HepG2 (cell line): ENCODE measurements around the gene TMED5. TPM values are rescaled to one million over a fixed set of nuclear protein-coding genes. Genes with fewer than 3 reads are reported as not detected.

ENCODE experiments used
- ATAC-seq: fragments of 200-7000 bp; cut with Tn5 transposase; 3 replicates; pipeline ENCODE4 v1.9.1; 2020; ENCODE audit warnings: mild to moderate bottlenecking, moderate library complexity
- BruUV-seq: library from RNA; stranded (reverse); fragments of 400-500 nt; replicated peaks from 2 replicates; lab custom pipeline; 2021; lab: Mats Ljungman, UMichigan
- CTCF ChIA-PET: fragments of 300-600 bp; formaldehyde crosslinking; extraction: SDS; loops from one replicate; lab custom pipeline; 2021; ENCODE audit warnings: low total read pairs, inconsistent platforms, low intra/inter-chr PET ratio; lab: Yijun Ruan, JAX
- POLR2A ChIA-PET: fragments of 350-600 bp; sonication (Branson Sonifier 250); formaldehyde crosslinking; loops from one replicate; lab custom pipeline; 2020; ENCODE audit warnings: antibody characterized with exemption, inconsistent platforms; lab: Yijun Ruan, JAX
- DNase-seq: peaks from one replicate; pipeline ENCODE4 v3.0.0-alpha.2; 2015; ENCODE audit warnings: low spot score
- FAIRE-seq: peaks from 3 replicates; lab custom pipeline; 2011; peaks lifted over from hg19 to GRCh38; lab: Jason Lieb, UNC
- H2AFZ ChIP-seq: one replicate; pipeline ENCODE4 v1.6.1; 2011; ENCODE audit warnings: low read length, inconsistent platforms
- H3K27ac ChIP-seq: fragments of 300-600 bp; 3 replicates; pipeline ENCODE4 v1.8.0; 2011; ENCODE audit warnings: mixed run types, mild to moderate bottlenecking, mixed read lengths, low read length, inconsistent platforms; ENCODE audit not compliant: insufficient read depth; ENCODE audit errors: extremely low read length
- H3K27me3 ChIP-seq, 2 experiments: fragments of 200-600 bp in 1 of 2; 2 replicates in 1 of 2; 3 replicates in 1 of 2; pipeline versions ENCODE4 v1.6.0 to v1.8.0; 2011; ENCODE audit warnings: low read length in 2 of 2, mild to moderate bottlenecking in 2 of 2, moderate library complexity in 2 of 2, inconsistent platforms in 1 of 2; ENCODE audit not compliant: insufficient read depth in 2 of 2, control insufficient read depth in 1 of 2
- H3K36me3 ChIP-seq, 2 experiments: fragments of 200-600 bp in 1 of 2; replicated peaks in 1 of 2; 2 replicates in 1 of 2; 3 replicates in 1 of 2; pipeline versions ENCODE4 v1.5.1 to v1.8.0; 2011; ENCODE audit warnings: low read length in 2 of 2, inconsistent platforms in 1 of 2; ENCODE audit not compliant: insufficient read depth in 2 of 2, control insufficient read depth in 1 of 2
- H3K4me1 ChIP-seq: 2 replicates; pipeline ENCODE4 v1.5.1; 2012; ENCODE audit warnings: low read length, inconsistent platforms; ENCODE audit not compliant: insufficient read depth
- H3K4me2 ChIP-seq: 2 replicates; pipeline ENCODE4 v1.6.0; 2011; ENCODE audit warnings: low read depth, low read length, inconsistent platforms
- H3K4me3 ChIP-seq, 3 experiments: fragments of 200-600 bp in 1 of 3; sonication (generic), shearing (Covaris generic) in 1 of 3; replicated peaks in 1 of 3; 2 replicates each; pipeline ENCODE4 v1.5.1; 2011 to 2016; ENCODE audit warnings: low read length in 3 of 3, inconsistent platforms in 2 of 3, low read depth in 2 of 3, mild to moderate bottlenecking in 2 of 3, control low read depth in 1 of 3, mixed read lengths in 1 of 3; ENCODE audit not compliant: insufficient read depth in 1 of 3
- H3K79me2 ChIP-seq: one replicate; pipeline ENCODE4 v1.6.1; 2011; ENCODE audit warnings: low read length, inconsistent platforms; ENCODE audit not compliant: insufficient read depth
- H3K9ac ChIP-seq: 2 replicates; pipeline ENCODE4 v1.6.0; 2011; ENCODE audit warnings: mild to moderate bottlenecking, low read depth, low read length, inconsistent platforms; ENCODE audit not compliant: insufficient read depth
- H3K9me3 ChIP-seq: 2 replicates; pipeline ENCODE4 v1.5.1; 2012; ENCODE audit warnings: mild to moderate bottlenecking, low read length
- H4K20me1 ChIP-seq: 2 replicates; pipeline ENCODE4 v1.6.0; 2011; ENCODE audit warnings: inconsistent platforms, mild to moderate bottlenecking, low read length, moderate library complexity; ENCODE audit not compliant: insufficient read depth
- BRD4 ChIP-seq: sonication (generic); formaldehyde crosslinking; IDR thresholded peaks from 2 replicates; pipeline ENCODE4 v1.4.0; 2020; ENCODE audit warnings: missing genetic modification reagents
- CEBPB ChIP-seq: IDR thresholded peaks from 2 replicates; pipeline ENCODE4 v1.6.1; 2011; ENCODE audit warnings: low read depth, low read length, improper control_type of control experiment, borderline replicate concordance
- KDM5B ChIP-seq: sonication (generic); formaldehyde crosslinking; IDR thresholded peaks from 2 replicates; pipeline ENCODE4 v1.4.0; 2020; ENCODE audit warnings: missing genetic modification reagents, mild to moderate bottlenecking, borderline replicate concordance
- MAFF ChIP-seq: IDR thresholded peaks from 2 replicates; pipeline ENCODE4 v1.6.1; 2011; ENCODE audit warnings: low read depth, low read length, improper control_type of control experiment
- MAFK ChIP-seq, 2 experiments: IDR thresholded peaks in 1 of 2; conservative IDR thresholded peaks in 1 of 2; 2 replicates each; pipeline ENCODE4 v1.6.1; 2011; ENCODE audit warnings: improper control_type of control experiment in 2 of 2, low read length in 2 of 2
- MEIS2 ChIP-seq: sonication (generic); formaldehyde crosslinking; IDR thresholded peaks from 2 replicates; pipeline ENCODE4 v1.9.0; 2021; ENCODE audit warnings: mild to moderate bottlenecking, missing genetic modification reagents
- NCOA1 ChIP-seq: sonication (generic); formaldehyde crosslinking; IDR thresholded peaks from 2 replicates; pipeline ENCODE4 v1.9.0; 2021; ENCODE audit warnings: missing genetic modification reagents
- RBM22 ChIP-seq: fragments of 200-400 bp; formaldehyde crosslinking; optimal IDR thresholded peaks from 2 replicates; pipeline ENCODE3; 2017; ENCODE audit warnings: mild to moderate bottlenecking, low read length, moderate library complexity
- ZNF12 ChIP-seq: sonication (generic); formaldehyde crosslinking; IDR thresholded peaks from 2 replicates; pipeline ENCODE4 v1.5.0; 2020; ENCODE audit warnings: missing genetic modification reagents
- ZNF574 ChIP-seq: sonication (generic); formaldehyde crosslinking; IDR thresholded peaks from 2 replicates; pipeline ENCODE4 v1.4.0; 2020; ENCODE audit warnings: missing genetic modification reagents
- WGBS: methylation state at CpG from one replicate; pipeline ENCODE4 v1.1.6; 2017; ENCODE audit warnings: low lambda C conversion rate; 5-methylcytosine and 5-hydroxymethylcytosine counted together
- in situ Hi-C: cut with HindIII; loops from 2 replicates; pipeline ENCODE4 v1.10.0; 2017; ENCODE audit warnings: low pct_unique_long_range_greater_than_20kb; ENCODE audit not compliant: extremely low pct_ligation_motif_present
- intact Hi-C: fragments of 100-400 bp; cut with micrococcal nuclease; formaldehyde crosslinking; loops from one replicate; pipeline ENCODE4 v1.10.0; 2022; ENCODE audit not compliant: unreplicated experiment
- polyA plus RNA-seq, 8 experiments: library from polyadenylated mRNA; depleted of rRNA in 3 of 8; stranded (reverse) in 7 of 8; unstranded in 1 of 8; fragments of >200 nt; fragmentation: Illumina TruSeq in 4 of 8; extraction: Trizol in 4 of 8; gene quantifications; 2 replicates each; pipeline versions ENCODE4 v1.2.1 to v1.2.3, GENCODE V29; 2011 to 2016; ENCODE audit warnings: low read depth in 4 of 8, missing spikeins in 1 of 8, mixed read lengths in 1 of 8; ENCODE audit not compliant: insufficient read depth in 1 of 8
- total RNA-seq, 5 experiments: library from RNA; depleted of rRNA; stranded (reverse); fragments of >200 nt; fragmentation: Illumina TruSeq; extraction: Trizol; gene quantifications; 2 replicates each; pipeline ENCODE4 v1.2.3, GENCODE V29; 2016; ENCODE audit warnings: low read depth in 1 of 5
- TF ChIP-seq, protein P1 (sequence below): sonication (generic); formaldehyde crosslinking; IDR thresholded peaks from 2 replicates; pipeline ENCODE4 v1.5.0; 2020; ENCODE audit warnings: mild to moderate bottlenecking, low read depth, missing genetic modification reagents, borderline replicate concordance
- TF ChIP-seq, protein P2 (sequence below): fragments of 450-650 bp; IDR thresholded peaks from 2 replicates; pipeline ENCODE4 v1.6.1; 2017; ENCODE audit warnings: mild to moderate bottlenecking

TMED5 gene
- total and polyA plus RNA-seq, 2 of the 13 experiments (the other 11 are each of a cell fraction or from before 2014, with no cell fraction given), result 58.1 to 99.0 TPM

GRCh38 chr1:93207211-93207610 is 27.0 kb upstream of the TMED5 start:
- ATAC-seq (no peak), FAIRE-seq (no peak), DNase-seq (no peak)
- POLR2A ChIA-PET, result no interaction called here
- BruUV-seq, result no TSS peak
- no peaks in the 10 kb centered on the region; a peak in 2 of 5 replicates for H3K36me3 ChIP-seq
- no peaks in the 10 kb centered on the region for H4K20me1 ChIP-seq
- H3K79me2 ChIP-seq, result no peaks in the 10 kb centered on the region
- CTCF ChIA-PET, result no interaction called here
- H3K9me3 ChIP-seq, result no peaks in the 10 kb centered on the region
- no peak overlapping the region for H3K9ac ChIP-seq
- H3K27me3 ChIP-seq, result no peaks in the 10 kb centered on the region
- WGBS, result 86% methylated on average over 5 of the region's 5 CpGs
- in situ Hi-C loops (no loop called here), intact Hi-C loops (no loop called here)
- no peak overlapping the region for H3K27ac ChIP-seq
- H2AFZ ChIP-seq, result no peak overlapping the region
- TF ChIP-seq ZNF574 (CRISPR knock-in tag) (no peak), CEBPB (peak; percentile 58; the same call in 1 of the 2 replicates)
- peaks cover 28% of the 10 kb centered on the region for H3K4me1 ChIP-seq
- no peak overlapping the region for H3K4me2 ChIP-seq
- no peak overlapping the region for H3K4me3 ChIP-seq

GRCh38 chr1:93206567-93206954 is 26.3 kb upstream of the TMED5 start:
- DNase-seq (no peak), ATAC-seq (no peak), FAIRE-seq (no peak)
- H3K27ac ChIP-seq, result no peak overlapping the region
- peaks cover 28% of the 10 kb centered on the region for H3K4me1 ChIP-seq
- no TSS peak for BruUV-seq
- ChIA-PET CTCF (no interaction called here), POLR2A (no interaction called here)
- no peak overlapping the region for H3K9ac ChIP-seq
- H3K4me2 ChIP-seq, result no peak overlapping the region
- H3K79me2 ChIP-seq, result no peaks in the 10 kb centered on the region
- no peaks in the 10 kb centered on the region for H3K9me3 ChIP-seq
- H4K20me1 ChIP-seq, result no peaks in the 10 kb centered on the region
- peaks cover 0 to 6% of the 10 kb centered on the region in 2 experiments; a peak in 2 of 5 replicates for H3K36me3 ChIP-seq
- H3K27me3 ChIP-seq, result no peaks in the 10 kb centered on the region
- in situ Hi-C loops (no loop called here), intact Hi-C loops (no loop called here)
- TF ChIP-seq MAFK (conservative IDR thresholded peaks at IDR 0.05 in 1 of 2, IDR thresholded peaks at IDR 0.05 in 1 of 2; ENCODE audit: low read length in 2 of 2) (peak; percentile 33 to 68; a peak in 3 of 4 replicates), MEIS2 (CRISPR knock-in tag) (no peak), ZNF12 (no peak), KDM5B (no peak), RBM22 (no peak), MAFF (peak; percentile 63), BRD4 (CRISPR knock-in tag) (no peak), NCOA1 (no peak)
- TF ChIP-seq, protein P1, sequence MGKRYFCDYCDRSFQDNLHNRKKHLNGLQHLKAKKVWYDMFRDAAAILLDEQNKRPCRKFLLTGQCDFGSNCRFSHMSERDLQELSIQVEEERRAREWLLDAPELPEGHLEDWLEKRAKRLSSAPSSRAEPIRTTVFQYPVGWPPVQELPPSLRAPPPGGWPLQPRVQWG (CRISPR knock-in tag), result no peak
- TF ChIP-seq, protein P2, sequence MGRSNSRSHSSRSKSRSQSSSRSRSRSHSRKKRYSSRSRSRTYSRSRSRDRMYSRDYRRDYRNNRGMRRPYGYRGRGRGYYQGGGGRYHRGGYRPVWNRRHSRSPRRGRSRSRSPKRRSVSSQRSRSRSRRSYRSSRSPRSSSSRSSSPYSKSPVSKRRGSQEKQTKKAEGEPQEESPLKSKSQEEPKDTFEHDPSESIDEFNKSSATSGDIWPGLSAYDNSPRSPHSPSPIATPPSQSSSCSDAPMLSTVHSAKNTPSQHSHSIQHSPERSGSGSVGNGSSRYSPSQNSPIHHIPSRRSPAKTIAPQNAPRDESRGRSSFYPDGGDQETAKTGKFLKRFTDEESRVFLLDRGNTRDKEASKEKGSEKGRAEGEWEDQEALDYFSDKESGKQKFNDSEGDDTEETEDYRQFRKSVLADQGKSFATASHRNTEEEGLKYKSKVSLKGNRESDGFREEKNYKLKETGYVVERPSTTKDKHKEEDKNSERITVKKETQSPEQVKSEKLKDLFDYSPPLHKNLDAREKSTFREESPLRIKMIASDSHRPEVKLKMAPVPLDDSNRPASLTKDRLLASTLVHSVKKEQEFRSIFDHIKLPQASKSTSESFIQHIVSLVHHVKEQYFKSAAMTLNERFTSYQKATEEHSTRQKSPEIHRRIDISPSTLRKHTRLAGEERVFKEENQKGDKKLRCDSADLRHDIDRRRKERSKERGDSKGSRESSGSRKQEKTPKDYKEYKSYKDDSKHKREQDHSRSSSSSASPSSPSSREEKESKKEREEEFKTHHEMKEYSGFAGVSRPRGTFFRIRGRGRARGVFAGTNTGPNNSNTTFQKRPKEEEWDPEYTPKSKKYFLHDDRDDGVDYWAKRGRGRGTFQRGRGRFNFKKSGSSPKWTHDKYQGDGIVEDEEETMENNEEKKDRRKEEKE, result no peak
- H2AFZ ChIP-seq, result no peak overlapping the region
- H3K4me3 ChIP-seq, result no peak overlapping the region
